MM.1S (cell line): ENCODE data around the gene LGI1.

Source experiments
- EZH2 ChIP-seq: fragments of 300-600 bp; sonication (generic); optimal IDR thresholded peaks from 2 replicates; pipeline ENCODE3; 2017; ENCODE audit warnings: low read depth, mild to moderate bottlenecking, antibody characterized with exemption, low read length, mixed read lengths
- TF ChIP-seq, protein P1 (sequence below): fragments of 300-600 bp; sonication (generic); IDR thresholded peaks from 2 replicates; pipeline ENCODE4 v1.5.1; 2016; ENCODE audit warnings: antibody characterized with exemption, low read length, mixed read lengths

DNA sequence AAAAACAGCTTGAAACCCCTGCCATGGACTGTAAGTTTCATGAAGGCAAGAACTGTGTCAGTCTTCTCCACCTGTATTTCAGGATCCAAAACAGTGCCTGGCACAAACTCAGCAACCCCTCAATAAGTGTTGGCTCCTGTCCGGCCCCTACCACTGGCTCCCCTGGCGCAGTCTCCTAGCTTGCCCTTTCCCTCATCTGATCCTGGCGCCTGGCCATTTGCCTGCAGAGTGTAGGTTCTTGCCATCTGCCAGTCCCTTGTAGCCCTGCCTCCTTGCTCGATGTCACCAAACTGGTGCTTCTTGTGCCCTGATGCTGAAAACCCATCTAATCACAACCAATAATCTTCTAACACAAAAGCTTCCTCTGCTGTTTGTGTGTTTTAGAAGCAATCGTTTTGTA is 60.4 kb downstream of the LGI1 start:
- TF ChIP-seq, protein P1, sequence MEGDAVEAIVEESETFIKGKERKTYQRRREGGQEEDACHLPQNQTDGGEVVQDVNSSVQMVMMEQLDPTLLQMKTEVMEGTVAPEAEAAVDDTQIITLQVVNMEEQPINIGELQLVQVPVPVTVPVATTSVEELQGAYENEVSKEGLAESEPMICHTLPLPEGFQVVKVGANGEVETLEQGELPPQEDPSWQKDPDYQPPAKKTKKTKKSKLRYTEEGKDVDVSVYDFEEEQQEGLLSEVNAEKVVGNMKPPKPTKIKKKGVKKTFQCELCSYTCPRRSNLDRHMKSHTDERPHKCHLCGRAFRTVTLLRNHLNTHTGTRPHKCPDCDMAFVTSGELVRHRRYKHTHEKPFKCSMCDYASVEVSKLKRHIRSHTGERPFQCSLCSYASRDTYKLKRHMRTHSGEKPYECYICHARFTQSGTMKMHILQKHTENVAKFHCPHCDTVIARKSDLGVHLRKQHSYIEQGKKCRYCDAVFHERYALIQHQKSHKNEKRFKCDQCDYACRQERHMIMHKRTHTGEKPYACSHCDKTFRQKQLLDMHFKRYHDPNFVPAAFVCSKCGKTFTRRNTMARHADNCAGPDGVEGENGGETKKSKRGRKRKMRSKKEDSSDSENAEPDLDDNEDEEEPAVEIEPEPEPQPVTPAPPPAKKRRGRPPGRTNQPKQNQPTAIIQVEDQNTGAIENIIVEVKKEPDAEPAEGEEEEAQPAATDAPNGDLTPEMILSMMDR = no peak
- no peak for TF ChIP-seq EZH2
